RWPE1 (cell line): ENCODE results near the gene EFNA2.

ENCODE experiments used
- CTCF ChIA-PET: fragments of 350-600 bp; sonication (Branson Sonifier 250); formaldehyde crosslinking; extraction: SDS; loops from one replicate; lab custom pipeline; 2021; lab: Yijun Ruan, JAX
- POLR2A ChIA-PET: fragments of 400-600 bp; formaldehyde crosslinking; extraction: SDS; loops from one replicate; lab custom pipeline; 2020; ENCODE audit warnings: antibody characterized with exemption; ENCODE audit not compliant: low non-redundant PET; lab: Yijun Ruan, JAX
- DNase-seq: peaks from one replicate; pipeline ENCODE4 v3.0.0; 2012; ENCODE audit warnings: low spot score
- H3K27ac ChIP-seq: fragments of 450-650 bp; 2 replicates; pipeline ENCODE4 v1.5.1; 2017
- TF ChIP-seq, protein P1 (sequence below): fragments of 450-650 bp; conservative IDR thresholded peaks from 2 replicates; pipeline ENCODE4 v1.5.1; 2017; ENCODE audit warnings: low read depth, mild to moderate bottlenecking

The EFNA2 gene

GRCh38 chr19:1278713-1279660, 6.7 kb upstream of the EFNA2 start:
- ChIA-PET POLR2A (interaction anchor here (0.5 to 0.6 kb wide), 3 partner anchors 19 to 96 kb away, joined by 3 to 5 read pairs (median 4); no protein-coding TSS in a partner anchor), CTCF (interaction anchor here (0.5 to 1.7 kb wide), 10 partner anchors 16 to 324 kb away, joined by 3 to 12 read pairs (median 4); no protein-coding TSS in a partner anchor)
- H3K27ac ChIP-seq = peak overlapping the region; percentile 100
- TF ChIP-seq, protein P1, sequence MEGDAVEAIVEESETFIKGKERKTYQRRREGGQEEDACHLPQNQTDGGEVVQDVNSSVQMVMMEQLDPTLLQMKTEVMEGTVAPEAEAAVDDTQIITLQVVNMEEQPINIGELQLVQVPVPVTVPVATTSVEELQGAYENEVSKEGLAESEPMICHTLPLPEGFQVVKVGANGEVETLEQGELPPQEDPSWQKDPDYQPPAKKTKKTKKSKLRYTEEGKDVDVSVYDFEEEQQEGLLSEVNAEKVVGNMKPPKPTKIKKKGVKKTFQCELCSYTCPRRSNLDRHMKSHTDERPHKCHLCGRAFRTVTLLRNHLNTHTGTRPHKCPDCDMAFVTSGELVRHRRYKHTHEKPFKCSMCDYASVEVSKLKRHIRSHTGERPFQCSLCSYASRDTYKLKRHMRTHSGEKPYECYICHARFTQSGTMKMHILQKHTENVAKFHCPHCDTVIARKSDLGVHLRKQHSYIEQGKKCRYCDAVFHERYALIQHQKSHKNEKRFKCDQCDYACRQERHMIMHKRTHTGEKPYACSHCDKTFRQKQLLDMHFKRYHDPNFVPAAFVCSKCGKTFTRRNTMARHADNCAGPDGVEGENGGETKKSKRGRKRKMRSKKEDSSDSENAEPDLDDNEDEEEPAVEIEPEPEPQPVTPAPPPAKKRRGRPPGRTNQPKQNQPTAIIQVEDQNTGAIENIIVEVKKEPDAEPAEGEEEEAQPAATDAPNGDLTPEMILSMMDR = no peak
- DNase-seq = no peak

DNA sequence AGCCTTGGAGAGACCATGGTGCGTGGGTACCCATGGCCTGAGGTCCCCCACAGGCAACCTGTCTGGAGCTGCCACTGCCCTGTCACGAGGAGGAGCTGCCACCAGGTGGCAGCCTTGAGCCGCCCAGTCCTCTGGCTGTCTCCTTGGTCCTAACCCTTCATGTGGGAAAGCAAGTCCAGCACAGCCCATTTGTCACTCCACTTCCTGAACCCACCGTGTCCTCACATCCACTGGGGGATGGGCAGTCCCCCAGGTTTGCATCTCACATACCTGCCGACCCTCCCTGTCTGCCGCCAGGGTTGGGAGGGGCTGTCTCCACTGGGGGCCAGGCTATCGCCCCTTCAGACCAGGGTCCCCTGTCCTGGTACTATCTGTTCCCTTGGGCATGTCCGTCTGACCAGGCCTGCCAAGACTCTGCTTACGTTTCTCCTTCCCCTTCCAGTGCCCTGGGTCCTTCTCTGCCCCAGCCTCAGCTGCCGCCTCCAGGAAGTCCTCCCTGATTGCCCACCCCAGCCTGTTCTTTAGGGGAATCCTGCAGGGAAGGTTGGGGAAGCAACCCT, 5.8 kb upstream of the EFNA2 start:
- DNase-seq = peak; percentile 71
- TF ChIP-seq, protein P1 = peak; percentile 93
- ChIA-PET POLR2A (no interaction called here), CTCF (interaction anchor here (0.5 to 1.7 kb wide), 15 partner anchors 11 to 1620 kb away, joined by 3 to 12 read pairs (median 3); no protein-coding TSS in a partner anchor)
- peak overlapping the region; percentile 100 for H3K27ac ChIP-seq

DNA sequence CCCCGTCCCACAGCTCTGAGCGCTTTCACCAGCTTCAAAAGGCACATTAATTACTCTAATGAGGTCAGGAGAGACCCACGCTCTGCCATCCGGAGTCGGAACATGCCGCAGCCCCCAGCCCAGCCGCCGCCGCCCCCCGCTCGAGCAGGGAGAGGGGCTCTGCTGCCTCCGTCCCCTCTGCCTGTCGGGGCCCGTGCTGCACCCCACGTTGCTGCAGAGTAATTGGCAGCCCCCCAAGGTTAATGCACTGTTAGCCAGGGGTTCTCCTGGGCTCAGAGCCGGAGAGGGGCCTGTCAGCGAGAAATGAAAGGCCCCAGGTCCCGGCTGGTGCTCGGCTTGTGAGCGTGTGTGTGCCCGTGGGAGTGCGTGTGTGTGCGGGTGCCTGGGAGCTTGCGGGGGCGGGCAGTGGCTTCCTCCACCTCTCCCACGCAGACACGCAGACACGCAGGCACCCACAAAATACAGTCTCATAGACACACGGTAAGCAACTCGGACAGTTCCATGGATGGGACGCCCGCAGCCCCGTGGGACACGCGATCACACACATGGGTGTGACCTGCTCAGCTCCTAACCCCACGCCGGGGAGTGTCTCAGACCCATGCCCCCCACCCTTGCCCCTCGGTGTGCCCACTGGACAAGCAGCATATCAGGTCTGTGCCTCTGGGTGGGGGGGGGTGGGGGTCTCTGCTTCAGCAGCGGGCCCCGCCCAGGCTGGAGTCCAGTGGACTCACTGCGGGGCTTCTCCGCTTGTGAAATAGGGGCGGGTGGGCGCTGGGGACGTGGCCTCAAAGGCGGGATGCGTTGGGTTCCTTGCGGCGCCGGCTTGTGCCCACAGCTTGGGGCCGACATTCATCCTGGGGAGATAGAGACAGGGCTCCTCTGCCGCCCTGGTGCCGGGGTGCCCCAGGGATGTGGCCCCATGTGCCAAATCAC, 4.8 kb upstream of the EFNA2 start:
- peak overlapping the region; percentile 100 for H3K27ac ChIP-seq
- ChIA-PET POLR2A (no interaction called here), CTCF (interaction anchor here (0.6 to 1.7 kb wide), 6 partner anchors 10 to 1619 kb away, joined by 3 to 12 read pairs (median 3); no protein-coding TSS in a partner anchor)
- no peak for DNase-seq
- TF ChIP-seq, protein P1 = no peak

DNA sequence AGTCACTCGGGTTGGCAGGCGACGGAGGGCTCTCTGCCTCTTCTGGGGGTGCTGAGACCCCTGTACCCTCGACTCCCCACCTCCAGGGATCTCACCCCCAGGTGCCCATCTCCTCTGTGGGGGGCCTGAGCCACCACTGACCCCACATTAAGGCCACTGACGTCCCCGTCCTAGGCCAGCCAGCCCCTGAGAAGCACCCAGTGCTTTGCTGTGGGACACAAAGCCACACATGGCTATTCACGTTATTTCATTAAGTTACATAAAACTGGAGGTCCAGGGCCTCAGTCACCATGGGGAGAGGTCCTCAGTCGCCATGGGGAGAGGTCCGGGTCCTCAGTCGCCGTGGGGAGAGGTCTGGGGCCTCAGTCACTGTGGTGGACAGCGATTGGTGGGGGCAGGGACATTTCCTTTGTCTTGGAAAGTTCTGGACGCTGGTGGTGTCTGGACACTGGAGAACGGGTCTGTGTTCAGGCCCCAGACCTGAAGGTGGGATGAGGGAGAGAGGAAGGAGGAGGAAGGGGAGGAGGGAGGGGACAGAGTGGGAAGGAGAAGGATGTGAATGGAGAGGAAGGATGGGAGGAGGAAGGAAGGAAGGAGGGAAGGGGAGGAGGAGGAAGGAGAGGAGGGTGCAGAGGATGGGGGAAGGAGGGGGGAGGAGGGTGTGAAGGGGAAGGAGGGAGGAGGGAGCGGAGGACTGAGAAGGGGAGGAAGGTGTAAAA, 3.9 kb upstream of the EFNA2 start:
- POLR2A ChIA-PET = no interaction called here
- TF ChIP-seq, protein P1 = no peak
- CTCF ChIA-PET = no interaction called here
- no peak overlapping the region for H3K27ac ChIP-seq
- no peak for DNase-seq

DNA sequence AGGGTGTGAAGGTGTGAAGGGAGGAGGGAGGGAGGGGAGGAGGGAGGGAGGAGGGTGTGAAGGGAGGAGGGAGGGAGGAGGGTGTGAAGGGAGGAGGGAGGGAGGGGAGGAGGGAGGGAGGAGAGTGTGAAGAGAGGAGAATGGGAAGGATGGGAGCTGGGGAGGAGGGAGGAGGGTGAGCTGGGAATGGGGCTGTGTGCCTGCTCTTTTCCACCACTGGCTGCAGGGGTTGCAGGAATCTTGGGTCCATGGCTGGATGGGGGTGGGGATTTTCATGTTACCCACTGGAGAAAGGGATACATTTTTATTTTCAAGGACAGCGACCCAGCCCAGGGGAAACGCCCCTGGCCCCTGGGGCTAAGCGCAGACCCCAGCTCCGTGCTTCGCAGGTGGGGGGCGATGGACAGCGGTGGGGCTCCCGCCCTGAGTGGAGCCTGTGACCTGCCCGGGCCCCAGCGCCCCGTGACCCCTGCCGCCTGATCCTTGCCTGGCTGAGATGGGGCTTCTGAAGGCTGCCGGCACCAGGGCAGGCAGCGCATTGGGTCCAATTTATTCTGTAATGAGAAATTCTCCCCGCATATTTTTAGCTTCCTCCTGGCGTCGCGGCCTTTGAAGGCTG, 3.0 kb upstream of the EFNA2 start:
- no peak for DNase-seq
- no peak overlapping the region for H3K27ac ChIP-seq
- POLR2A ChIA-PET = no interaction called here
- CTCF ChIA-PET = interaction anchor here (0.5 kb wide), 1 partner anchor 11 kb away, joined by 5 read pairs; no protein-coding TSS in a partner anchor
- TF ChIP-seq, protein P1 = no peak
